Measurements from ENCODE around the gene CCDC126. TPM values are rescaled to one million over a fixed set of nuclear protein-coding genes. Genes with fewer than 3 reads are reported as not detected.

CCDC126 gene, protein sequence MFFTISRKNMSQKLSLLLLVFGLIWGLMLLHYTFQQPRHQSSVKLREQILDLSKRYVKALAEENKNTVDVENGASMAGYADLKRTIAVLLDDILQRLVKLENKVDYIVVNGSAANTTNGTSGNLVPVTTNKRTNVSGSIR
- total RNA-seq, result 19.5 TPM in 2 replicates

DNA sequence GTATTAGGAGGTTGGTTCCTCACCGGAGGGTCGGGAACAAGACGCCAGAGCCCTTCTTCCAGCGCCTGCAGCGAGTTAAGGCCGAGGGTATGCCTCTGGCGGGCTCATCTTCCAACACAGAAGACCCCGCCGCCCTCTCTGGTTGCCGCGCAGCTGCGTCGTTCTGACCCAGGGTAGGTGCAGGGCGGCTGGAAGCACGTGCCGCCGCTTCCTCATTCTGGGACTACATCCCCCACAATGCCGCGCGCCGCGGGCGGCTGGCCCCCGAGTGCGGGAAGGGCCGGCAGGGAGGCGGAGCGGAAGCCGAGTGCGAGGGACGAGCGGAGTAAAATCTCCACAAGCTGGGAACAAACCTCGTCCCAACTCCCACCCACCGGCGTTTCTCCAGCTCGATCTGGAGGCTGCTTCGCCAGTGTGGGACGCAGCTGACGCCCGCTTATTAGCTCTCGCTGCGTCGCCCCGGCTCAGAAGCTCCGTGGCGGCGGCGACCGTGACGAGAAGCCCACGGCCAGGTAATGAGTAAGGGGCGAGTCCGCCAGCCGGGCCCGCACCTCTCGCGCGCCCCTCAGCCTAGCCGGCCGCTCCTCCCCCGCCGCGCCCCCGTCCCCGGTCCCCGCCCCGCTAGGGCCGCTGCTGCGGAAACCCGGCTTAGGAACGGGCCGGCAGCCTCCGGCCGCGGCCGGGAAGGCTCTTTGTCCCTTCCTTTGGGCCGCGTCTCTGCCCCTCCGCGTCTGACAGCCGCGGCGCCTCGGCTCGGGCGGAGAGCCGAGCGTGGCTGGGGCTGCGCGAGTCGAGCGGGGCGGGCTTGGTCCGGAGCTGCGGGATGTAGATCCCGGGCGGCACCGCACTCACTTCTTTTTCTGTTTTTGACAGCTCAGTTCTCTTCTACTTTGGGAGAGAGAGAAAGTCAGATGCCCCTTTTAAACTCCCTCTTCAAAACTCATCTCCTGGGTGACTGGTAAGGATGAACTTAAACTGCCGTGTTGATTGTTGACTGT lies at the start of gene CCDC126:
Gene CCDC126 (plus strand): TSS at position 289 of the 998 bp plus-strand sequence. CDS start 13,934 bp downstream, outside the sequence.

DNA sequence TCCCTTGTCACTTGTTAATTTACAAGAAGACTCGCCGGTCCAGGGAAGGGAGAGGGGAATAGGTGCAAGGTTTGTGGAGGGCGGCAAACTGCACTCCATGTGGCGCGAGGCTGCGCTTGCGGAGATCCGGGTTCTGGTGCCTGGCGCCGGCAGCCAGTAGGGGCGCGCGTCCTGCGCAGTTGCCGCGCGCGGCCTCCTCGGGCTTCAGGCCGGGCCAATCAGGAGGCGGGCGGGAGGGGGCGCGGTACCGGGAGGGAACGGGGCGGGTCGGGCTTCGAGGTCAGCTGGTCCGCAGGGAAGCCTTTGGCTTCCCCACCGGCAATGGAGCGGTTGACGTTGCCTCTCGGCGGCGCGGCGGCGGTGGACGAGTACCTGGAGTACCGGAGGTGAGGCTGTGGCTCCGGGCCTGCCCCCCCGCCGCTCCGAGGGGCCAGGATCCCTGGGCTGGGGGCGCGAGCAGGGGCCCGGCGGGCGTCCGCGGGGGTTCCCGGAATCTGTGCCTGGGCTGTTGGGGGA lies 82.8 kb downstream of the CCDC126 start, which contains the start of gene FAM221A:
Gene FAM221A (plus strand): TSS at position 302 of the 516 bp plus-strand sequence. CDS start 20 bp downstream, at position 322.

Other genes starting within 250 kb of the CCDC126 start
- 28.4 and 54.6 TPM in 2 replicates for gene IGF2BP3, start 126.9 kb upstream of the CCDC126 start, total RNA-seq
- 21.9 and 35.7 TPM in 2 replicates for gene TRA2A, start 65.4 kb upstream of the CCDC126 start, total RNA-seq
- 2.1 and 4.4 TPM in 2 replicates for gene FAM221A, start 82.8 kb downstream of the CCDC126 start, total RNA-seq
- gene STK31, start 112.8 kb downstream of the CCDC126 start, total RNA-seq, result under 0.01 and 0.07 TPM in 2 replicates

Data from nasal cavity respiratory epithelium epithelial cell of viscerocranial mucosa (primary cell).